ENCODE measurements around the gene CTNND2. TPM values are rescaled to one million over a fixed set of nuclear protein-coding genes. Genes with fewer than 3 reads are reported as not detected.

Gene CTNND2
- polyA plus RNA-seq, 1 of the 3 experiments (the other 2 are of a cell fraction): not detected

DNA sequence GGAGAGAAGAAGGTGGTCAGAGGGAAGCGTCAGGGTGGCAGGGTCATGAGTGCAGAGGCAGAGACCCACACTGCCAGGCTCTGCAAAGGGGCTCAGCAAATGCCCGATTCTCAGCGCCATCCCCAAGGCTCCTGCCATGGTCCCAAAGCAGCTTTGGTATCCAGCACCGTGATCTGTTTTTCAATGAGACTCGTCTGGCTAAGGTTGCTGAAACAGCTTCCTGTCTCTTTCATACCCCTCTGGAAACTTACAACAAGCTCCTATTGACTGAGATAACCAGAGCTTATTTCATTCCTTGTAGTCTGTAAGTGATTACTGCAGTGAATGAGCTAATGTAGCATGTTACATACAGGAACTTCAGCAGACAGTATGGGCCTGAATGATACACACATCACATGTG lies 574.6 kb downstream of the CTNND2 start:
- CTCF ChIA-PET: no interaction called here
- no peaks in the 10 kb centered on the region for H3F3A ChIP-seq (replicated peaks; ENCODE audit: insufficient read depth)
- no peaks in the 10 kb centered on the region for H3K79me2 ChIP-seq (ENCODE audit: insufficient read depth)
- H3K4me1 ChIP-seq (ENCODE audit: control insufficient read depth in 1 of 2, insufficient read depth in 2 of 2, low read depth in 1 of 2, low read length in 1 of 2): no peaks in the 10 kb centered on the region
- no peak overlapping the region for H2AFZ ChIP-seq (ENCODE audit: low read depth)
- no peaks in the 10 kb centered on the region for H3K9me2 ChIP-seq
- no peaks in the 10 kb centered on the region for H3K36me3 ChIP-seq (replicated peaks in 1 of 2; ENCODE audit: control insufficient read depth in 1 of 2, insufficient read depth in 2 of 2, low read length in 1 of 2)
- POLR2A ChIA-PET: no interaction called here
- no peaks in the 10 kb centered on the region for H3K27me3 ChIP-seq (ENCODE audit: insufficient read depth)
- H3K27ac ChIP-seq (ENCODE audit: low read depth in 2 of 2, low read length in 1 of 2): no peak overlapping the region
- H4K20me1 ChIP-seq (ENCODE audit: insufficient read depth): no peaks in the 10 kb centered on the region
- TF ChIP-seq, protein P1, sequence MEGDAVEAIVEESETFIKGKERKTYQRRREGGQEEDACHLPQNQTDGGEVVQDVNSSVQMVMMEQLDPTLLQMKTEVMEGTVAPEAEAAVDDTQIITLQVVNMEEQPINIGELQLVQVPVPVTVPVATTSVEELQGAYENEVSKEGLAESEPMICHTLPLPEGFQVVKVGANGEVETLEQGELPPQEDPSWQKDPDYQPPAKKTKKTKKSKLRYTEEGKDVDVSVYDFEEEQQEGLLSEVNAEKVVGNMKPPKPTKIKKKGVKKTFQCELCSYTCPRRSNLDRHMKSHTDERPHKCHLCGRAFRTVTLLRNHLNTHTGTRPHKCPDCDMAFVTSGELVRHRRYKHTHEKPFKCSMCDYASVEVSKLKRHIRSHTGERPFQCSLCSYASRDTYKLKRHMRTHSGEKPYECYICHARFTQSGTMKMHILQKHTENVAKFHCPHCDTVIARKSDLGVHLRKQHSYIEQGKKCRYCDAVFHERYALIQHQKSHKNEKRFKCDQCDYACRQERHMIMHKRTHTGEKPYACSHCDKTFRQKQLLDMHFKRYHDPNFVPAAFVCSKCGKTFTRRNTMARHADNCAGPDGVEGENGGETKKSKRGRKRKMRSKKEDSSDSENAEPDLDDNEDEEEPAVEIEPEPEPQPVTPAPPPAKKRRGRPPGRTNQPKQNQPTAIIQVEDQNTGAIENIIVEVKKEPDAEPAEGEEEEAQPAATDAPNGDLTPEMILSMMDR (IDR thresholded peaks at IDR 0.05): no peak
- TF ChIP-seq NFIC (IDR thresholded peaks at IDR 0.05; ENCODE audit: borderline replicate concordance) (no peak), RCOR1 (IDR thresholded peaks at IDR 0.05; ENCODE audit: low read length) (no peak), MEF2A (IDR thresholded peaks at IDR 0.05; ENCODE audit: borderline replicate concordance, low read depth) (no peak), EZH2phosphoT487 (IDR thresholded peaks at IDR 0.05; ENCODE audit: borderline replicate concordance, low read depth) (no peak), ELF1 (IDR thresholded peaks at IDR 0.05) (no peak), RXRA (IDR thresholded peaks at IDR 0.05; ENCODE audit: borderline replicate concordance, low read depth) (no peak), EP300 (IDR thresholded peaks at IDR 0.05; ENCODE audit: borderline replicate concordance in 1 of 2, low read depth in 1 of 2, low read length in 1 of 2) (no peak), FOSL2 (IDR thresholded peaks at IDR 0.05; ENCODE audit: borderline replicate concordance, low read depth) (no peak), CHD2 (IDR thresholded peaks at IDR 0.05; ENCODE audit: low read length, partially characterized antibody) (no peak), SIN3A (IDR thresholded peaks at IDR 0.05; ENCODE audit: borderline replicate concordance, low read depth, low read length) (no peak), TEAD4 (IDR thresholded peaks at IDR 0.05; ENCODE audit: borderline replicate concordance, insufficient read depth) (no peak)
- TF ChIP-seq, protein P2, sequence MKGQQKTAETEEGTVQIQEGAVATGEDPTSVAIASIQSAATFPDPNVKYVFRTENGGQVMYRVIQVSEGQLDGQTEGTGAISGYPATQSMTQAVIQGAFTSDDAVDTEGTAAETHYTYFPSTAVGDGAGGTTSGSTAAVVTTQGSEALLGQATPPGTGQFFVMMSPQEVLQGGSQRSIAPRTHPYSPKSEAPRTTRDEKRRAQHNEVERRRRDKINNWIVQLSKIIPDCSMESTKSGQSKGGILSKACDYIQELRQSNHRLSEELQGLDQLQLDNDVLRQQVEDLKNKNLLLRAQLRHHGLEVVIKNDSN (IDR thresholded peaks at IDR 0.05; ENCODE audit: borderline replicate concordance, low read depth): no peak
- WGBS (ENCODE audit: low lambda C conversion rate): 32% methylated on average over 3 of the region's 5 CpGs
- no peak overlapping the region for H3K4me2 ChIP-seq
- H3K9me3 ChIP-seq: no peaks in the 10 kb centered on the region
- H3K9ac ChIP-seq: no peak overlapping the region
- no peak for DNase-seq
- no peak overlapping the region for H3K4me3 ChIP-seq (ENCODE audit: low read depth in 2 of 2, low read length in 1 of 2)

DNA sequence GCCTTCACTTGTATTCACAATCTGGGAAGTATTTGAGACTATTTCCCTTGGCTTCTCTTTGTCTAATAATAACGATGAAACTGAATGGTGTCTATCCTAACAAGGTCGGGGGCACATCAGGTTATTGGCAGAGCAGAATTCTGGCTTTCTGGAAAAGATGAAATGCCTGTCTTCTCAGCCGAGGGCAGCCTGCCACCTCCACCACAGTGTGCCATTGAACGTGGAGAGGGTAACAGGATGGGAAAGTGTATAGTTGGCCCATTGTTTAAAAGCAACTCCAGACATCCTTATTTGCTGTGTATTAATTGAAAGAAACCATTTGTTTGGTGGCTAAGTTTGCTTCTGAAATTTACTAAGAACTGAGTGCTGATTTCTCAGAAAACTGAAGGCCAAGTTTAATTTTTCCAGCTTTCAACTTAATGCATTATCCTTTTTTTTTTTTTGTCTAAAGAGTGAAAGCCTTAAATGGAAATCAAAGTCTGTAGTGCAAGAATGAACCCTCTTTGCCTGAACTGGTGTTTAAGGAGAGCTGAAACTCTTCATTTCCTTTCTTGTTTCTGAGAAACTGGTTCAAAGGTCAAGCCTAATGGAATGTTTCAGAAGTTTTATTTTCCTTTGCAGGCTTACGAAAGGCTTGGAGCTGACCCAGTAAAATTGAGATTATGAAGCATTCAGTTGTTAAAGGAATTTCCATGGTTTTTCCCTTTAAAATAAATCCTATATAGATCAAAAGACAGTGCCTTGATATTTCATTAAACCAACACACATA lies 579.5 kb downstream of the CTNND2 start:
- no peaks in the 10 kb centered on the region for H3K4me1 ChIP-seq (ENCODE audit: control insufficient read depth in 1 of 2, insufficient read depth in 2 of 2, low read depth in 1 of 2, low read length in 1 of 2)
- ChIA-PET CTCF (no interaction called here), POLR2A (no interaction called here)
- H3K9ac ChIP-seq: no peak overlapping the region
- no peak overlapping the region for H2AFZ ChIP-seq (ENCODE audit: low read depth)
- 14% methylated on average over 5 of the region's 5 CpGs for WGBS (ENCODE audit: low lambda C conversion rate)
- H3K27me3 ChIP-seq (ENCODE audit: insufficient read depth): no peaks in the 10 kb centered on the region
- H3K79me2 ChIP-seq (ENCODE audit: insufficient read depth): no peaks in the 10 kb centered on the region
- H3F3A ChIP-seq (replicated peaks; ENCODE audit: insufficient read depth): no peaks in the 10 kb centered on the region
- H3K4me2 ChIP-seq: no peak overlapping the region
- no peaks in the 10 kb centered on the region for H3K36me3 ChIP-seq (replicated peaks in 1 of 2; ENCODE audit: control insufficient read depth in 1 of 2, insufficient read depth in 2 of 2, low read length in 1 of 2)
- no peaks in the 10 kb centered on the region for H3K9me2 ChIP-seq
- no peak overlapping the region for H3K27ac ChIP-seq (ENCODE audit: low read depth in 2 of 2, low read length in 1 of 2)
- no peaks in the 10 kb centered on the region for H4K20me1 ChIP-seq (ENCODE audit: insufficient read depth)
- no peaks in the 10 kb centered on the region for H3K9me3 ChIP-seq
- no peak for DNase-seq
- H3K4me3 ChIP-seq (ENCODE audit: low read depth in 2 of 2, low read length in 1 of 2): no peak overlapping the region
- TF ChIP-seq GATA2 (CRISPR knock-in tag; IDR thresholded peaks at IDR 0.05) (no peak), POLR2AphosphoS5 (IDR thresholded peaks at IDR 0.05; ENCODE audit: low read depth, low read length) (no peak), NFIC (IDR thresholded peaks at IDR 0.05; ENCODE audit: borderline replicate concordance) (no peak), NRF1 (IDR thresholded peaks at IDR 0.05; ENCODE audit: low read depth, low read length) (no peak), CHD2 (IDR thresholded peaks at IDR 0.05; ENCODE audit: low read length, partially characterized antibody) (no peak), RCOR1 (IDR thresholded peaks at IDR 0.05; ENCODE audit: low read length) (no peak), RAD21 (IDR thresholded peaks at IDR 0.05; ENCODE audit: low read length) (no peak), YY1 (IDR thresholded peaks at IDR 0.05; ENCODE audit: low read depth) (no peak), MEF2A (IDR thresholded peaks at IDR 0.05; ENCODE audit: borderline replicate concordance, low read depth) (no peak), RFX5 (IDR thresholded peaks at IDR 0.05; ENCODE audit: low read length) (no peak), RXRA (IDR thresholded peaks at IDR 0.05; ENCODE audit: borderline replicate concordance, low read depth) (no peak)
- TF ChIP-seq, protein P3, sequence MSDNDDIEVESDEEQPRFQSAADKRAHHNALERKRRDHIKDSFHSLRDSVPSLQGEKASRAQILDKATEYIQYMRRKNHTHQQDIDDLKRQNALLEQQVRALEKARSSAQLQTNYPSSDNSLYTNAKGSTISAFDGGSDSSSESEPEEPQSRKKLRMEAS (IDR thresholded peaks at IDR 0.05; ENCODE audit: low read depth): no peak
- TF ChIP-seq, protein P4, sequence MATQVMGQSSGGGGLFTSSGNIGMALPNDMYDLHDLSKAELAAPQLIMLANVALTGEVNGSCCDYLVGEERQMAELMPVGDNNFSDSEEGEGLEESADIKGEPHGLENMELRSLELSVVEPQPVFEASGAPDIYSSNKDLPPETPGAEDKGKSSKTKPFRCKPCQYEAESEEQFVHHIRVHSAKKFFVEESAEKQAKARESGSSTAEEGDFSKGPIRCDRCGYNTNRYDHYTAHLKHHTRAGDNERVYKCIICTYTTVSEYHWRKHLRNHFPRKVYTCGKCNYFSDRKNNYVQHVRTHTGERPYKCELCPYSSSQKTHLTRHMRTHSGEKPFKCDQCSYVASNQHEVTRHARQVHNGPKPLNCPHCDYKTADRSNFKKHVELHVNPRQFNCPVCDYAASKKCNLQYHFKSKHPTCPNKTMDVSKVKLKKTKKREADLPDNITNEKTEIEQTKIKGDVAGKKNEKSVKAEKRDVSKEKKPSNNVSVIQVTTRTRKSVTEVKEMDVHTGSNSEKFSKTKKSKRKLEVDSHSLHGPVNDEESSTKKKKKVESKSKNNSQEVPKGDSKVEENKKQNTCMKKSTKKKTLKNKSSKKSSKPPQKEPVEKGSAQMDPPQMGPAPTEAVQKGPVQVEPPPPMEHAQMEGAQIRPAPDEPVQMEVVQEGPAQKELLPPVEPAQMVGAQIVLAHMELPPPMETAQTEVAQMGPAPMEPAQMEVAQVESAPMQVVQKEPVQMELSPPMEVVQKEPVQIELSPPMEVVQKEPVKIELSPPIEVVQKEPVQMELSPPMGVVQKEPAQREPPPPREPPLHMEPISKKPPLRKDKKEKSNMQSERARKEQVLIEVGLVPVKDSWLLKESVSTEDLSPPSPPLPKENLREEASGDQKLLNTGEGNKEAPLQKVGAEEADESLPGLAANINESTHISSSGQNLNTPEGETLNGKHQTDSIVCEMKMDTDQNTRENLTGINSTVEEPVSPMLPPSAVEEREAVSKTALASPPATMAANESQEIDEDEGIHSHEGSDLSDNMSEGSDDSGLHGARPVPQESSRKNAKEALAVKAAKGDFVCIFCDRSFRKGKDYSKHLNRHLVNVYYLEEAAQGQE (IDR thresholded peaks at IDR 0.05; ENCODE audit: low read depth, low read length): no peak

Measured in SK-N-SH (cell line).